Measurements from ENCODE around the gene PLD2. TPM values are rescaled to one million over a fixed set of nuclear protein-coding genes. Genes with fewer than 3 reads are reported as not detected.

The PLD2 gene
- total RNA-seq, 6 experiments from 2014 or later: 8.2 to 27.3 (median 10.8) TPM

GRCh38 chr17:4833941-4834680 is 27.2 kb downstream of the PLD2 start:
- TF ChIP-seq CTCF (IDR thresholded peaks at IDR 0.05) (no peak), POLR2A (IDR thresholded peaks at IDR 0.05) (no peak)
- intact Hi-C loops (cut with DNase I): no loop called here

DNA sequence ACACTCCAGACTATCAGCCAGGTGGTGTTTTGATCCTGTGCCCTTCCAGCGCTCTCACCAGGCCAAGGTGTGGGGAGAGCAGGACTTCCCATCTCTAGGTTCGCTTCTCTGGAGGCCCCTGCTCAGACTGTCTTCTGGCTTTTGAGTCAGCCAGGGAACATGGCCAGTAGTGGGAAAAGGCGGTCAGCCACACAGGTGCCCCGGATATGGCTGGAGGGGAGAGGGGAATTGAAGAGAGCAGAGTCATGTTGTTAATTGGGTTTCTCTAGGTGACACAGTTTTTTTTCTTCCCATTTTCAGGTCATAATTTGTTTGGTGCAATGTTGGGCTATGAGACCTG is 27.7 kb downstream of the PLD2 start:
- intact Hi-C loops (cut with DNase I): no loop called here
- H3K27me3 ChIP-seq: no peaks in the 10 kb centered on the region

More at GRCh38 chr17:4833941-4834680, 27.2 kb downstream of the PLD2 start:
- Histone ChIP-seq H3K27ac (peak overlapping the region; percentile 75 to 95 (median 86)), H3K4me1 (peaks cover 0 to 25% (median 11%) of the 10 kb centered on the region in 4 donors), H3K36me3 (no peaks in the 10 kb centered on the region), H3K27me3 (no peaks in the 10 kb centered on the region), H3K4me3 (peak overlapping the region; percentile 74 to 98 (median 96)), H3K9me3 (no peaks in the 10 kb centered on the region)
- DNase-seq (peak in 1 of 3 donors; percentile 46), ATAC-seq (peak; percentile 10 to 32 (median 16))
- 6% methylated on average over 12 of the region's 15 CpGs for WGBS (ENCODE audit: insufficient coverage, low coverage, low lambda C conversion rate, missing lambda C conversion rate)

DNA sequence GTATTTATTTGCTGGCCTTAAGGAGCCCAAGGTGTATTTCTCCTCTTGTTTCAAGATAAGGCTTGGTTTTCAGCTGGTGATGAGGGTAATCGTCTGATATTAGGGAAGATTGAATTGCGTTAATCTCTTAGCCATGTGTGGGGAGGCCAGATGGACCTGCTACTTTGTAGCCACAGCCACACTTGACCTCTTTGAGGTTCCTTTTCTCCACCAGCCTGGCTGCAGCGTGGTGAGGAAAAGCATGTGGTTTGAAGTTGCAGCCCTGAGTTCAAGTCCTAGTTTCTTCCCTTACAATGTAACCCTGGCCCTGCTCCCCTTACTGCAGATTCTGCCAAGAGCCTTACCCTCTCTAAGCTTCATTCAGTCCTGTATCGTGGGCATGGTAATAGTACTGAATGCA is 29.3 kb downstream of the PLD2 start:
- intact Hi-C loops (cut with DNase I): no loop called here
- H3K27me3 ChIP-seq: no peaks in the 10 kb centered on the region
- H3K9me3 ChIP-seq: no peaks in the 10 kb centered on the region
- no peak for TF ChIP-seq CTCF (IDR thresholded peaks at IDR 0.05)
- TF ChIP-seq POLR2A (IDR thresholded peaks at IDR 0.05): no peak
- DNase-seq (no peak), ATAC-seq (no peak)
- 85% methylated on average over 3 of the region's 4 CpGs for WGBS (ENCODE audit: insufficient coverage, low coverage, low lambda C conversion rate, missing lambda C conversion rate)
- no peak overlapping the region for H3K4me3 ChIP-seq
- H3K36me3 ChIP-seq: no peaks in the 10 kb centered on the region
- peaks cover 0 to 25% (median 11%) of the 10 kb centered on the region in 4 donors for H3K4me1 ChIP-seq
- H3K27ac ChIP-seq: no peak overlapping the region

More for the DNA sequence above, 27.7 kb downstream of the PLD2 start:
- TF ChIP-seq POLR2A (IDR thresholded peaks at IDR 0.05) (no peak), CTCF (IDR thresholded peaks at IDR 0.05) (no peak)
- 35% methylated on average over 4 of the region's 4 CpGs for WGBS (ENCODE audit: insufficient coverage, low coverage, low lambda C conversion rate, missing lambda C conversion rate)
- Histone ChIP-seq H3K27ac (peak overlapping the region; percentile 13 to 95 (median 75)), H3K9me3 (no peaks in the 10 kb centered on the region), H3K4me3 (peak overlapping the region; percentile 74 to 98 (median 96)), H3K36me3 (no peaks in the 10 kb centered on the region), H3K4me1 (peaks cover 0 to 25% (median 11%) of the 10 kb centered on the region in 4 donors)
- ATAC-seq (no peak), DNase-seq (no peak)

- TF ChIP-seq CTCF (IDR thresholded peaks at IDR 0.05): no peak
- no peak for TF ChIP-seq POLR2A (IDR thresholded peaks at IDR 0.05)
- no peaks in the 10 kb centered on the region for H3K9me3 ChIP-seq
- H3K27ac ChIP-seq: no peak overlapping the region
- H3K36me3 ChIP-seq: no peaks in the 10 kb centered on the region
- H3K4me1 ChIP-seq: peaks cover 0 to 25% (median 11%) of the 10 kb centered on the region in 4 donors
- intact Hi-C loops (cut with DNase I): no loop called here
- ATAC-seq: no peak
- DNase-seq: no peak
- no peak overlapping the region for H3K4me3 ChIP-seq
- WGBS (ENCODE audit: insufficient coverage, low coverage, low lambda C conversion rate, missing lambda C conversion rate): 61% methylated on average over 10 of the region's 13 CpGs
- no peaks in the 10 kb centered on the region for H3K27me3 ChIP-seq
Measured at GRCh38 chr17:4837471-4838308, 30.7 kb downstream of the PLD2 start.

Measured in right lobe of liver (tissue), 6 donors.